HG03025 (cell line): ENCODE data around the gene PDE4D.
"Not testable (repeated sequence)": the region's sequence is repeated elsewhere in the genome, so short reads cannot be mapped to it uniquely, and the experiment has no call there.

ENCODE experiments used
- ATAC-seq: cut with Tn5 transposase; IDR thresholded peaks from one replicate; pipeline ENCODE4 v1.9.1; 2021; ENCODE audit warnings: mild to moderate bottlenecking, moderate library complexity; ENCODE audit not compliant: unreplicated experiment, low FRiP score

PDE4D gene

GRCh38 chr5:59079622-59080620 is 813.6 kb downstream of the PDE4D start:
- no peak for ATAC-seq

- ATAC-seq: no peak
Observed at GRCh38 chr5:59071755-59072549, 821.6 kb downstream of the PDE4D start.

GRCh38 chr5:59069438-59070079 is 824.0 kb downstream of the PDE4D start:
- ATAC-seq: no peak

- no peak for ATAC-seq
Observed at GRCh38 chr5:59067956-59068656, 825.4 kb downstream of the PDE4D start.

GRCh38 chr5:59066367-59067163 is 827.0 kb downstream of the PDE4D start:
- ATAC-seq: no peak

- no peak for ATAC-seq
Observed at GRCh38 chr5:59065554-59065953, 828.0 kb downstream of the PDE4D start.

GRCh38 chr5:59064293-59064692 is 829.2 kb downstream of the PDE4D start:
- ATAC-seq: no peak

- ATAC-seq: no peak
Observed at GRCh38 chr5:59062986-59063683, 830.4 kb downstream of the PDE4D start.

GRCh38 chr5:59061377-59061776 is 832.1 kb downstream of the PDE4D start:
- ATAC-seq: no peak

GRCh38 chr5:59058969-59059687 is 834.4 kb downstream of the PDE4D start:
- ATAC-seq: no peak

- ATAC-seq: no peak
Observed at GRCh38 chr5:59058237-59058636, 835.3 kb downstream of the PDE4D start.

- not testable (repeated sequence) for ATAC-seq
Observed at GRCh38 chr5:59056599-59056998, 836.9 kb downstream of the PDE4D start.

- no peak for ATAC-seq
Observed at GRCh38 chr5:59055745-59056448, 837.6 kb downstream of the PDE4D start.

GRCh38 chr5:59054963-59055528 is 838.5 kb downstream of the PDE4D start:
- ATAC-seq: no peak

- ATAC-seq: no peak
Observed at GRCh38 chr5:59051951-59052350, 841.6 kb downstream of the PDE4D start.

- no peak for ATAC-seq
Observed at GRCh38 chr5:59049095-59049494, 844.4 kb downstream of the PDE4D start.
